Erythroblast (primary cell): ENCODE results near the gene RAP1GAP2.

ENCODE experiments used
- GATA1 ChIP-seq: IDR thresholded peaks from 2 replicates; pipeline ENCODE4 v1.6.1; 2011; ENCODE audit warnings: low read depth, mild to moderate bottlenecking, control low read depth, low read length, moderate library complexity
- POLR2A ChIP-seq: IDR thresholded peaks from 2 replicates; pipeline ENCODE4 v1.6.1; 2011; ENCODE audit warnings: mild to moderate bottlenecking, low read length

DNA sequence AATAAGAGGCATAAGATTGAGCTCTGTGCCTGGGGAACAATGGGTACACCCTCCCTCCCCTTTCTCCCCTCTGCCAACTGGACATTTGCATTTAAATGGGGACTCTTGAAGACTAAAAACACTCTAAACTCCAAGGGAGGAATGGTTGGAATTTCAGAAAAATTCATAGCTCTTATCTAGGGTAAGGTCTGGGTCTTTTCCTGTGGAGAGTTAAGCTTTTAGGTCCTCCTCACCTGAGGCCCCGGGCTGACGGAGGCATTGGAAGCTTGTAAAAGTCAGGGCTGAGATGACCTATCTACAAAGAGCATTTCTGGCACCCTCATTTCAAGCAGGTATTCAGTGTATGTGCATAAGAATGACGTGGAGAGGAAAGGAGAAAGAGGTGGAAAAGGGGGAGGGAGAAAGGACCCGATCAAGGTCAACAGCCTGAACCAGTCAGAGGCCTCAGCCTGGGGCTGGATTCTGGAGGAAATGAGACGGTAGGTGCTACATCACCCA lies 78.0 kb downstream of the RAP1GAP2 start:
- TF ChIP-seq POLR2A = no peak
- TF ChIP-seq GATA1 = no peak
